ENCODE data around the gene CD72.

CD72 gene

DNA sequence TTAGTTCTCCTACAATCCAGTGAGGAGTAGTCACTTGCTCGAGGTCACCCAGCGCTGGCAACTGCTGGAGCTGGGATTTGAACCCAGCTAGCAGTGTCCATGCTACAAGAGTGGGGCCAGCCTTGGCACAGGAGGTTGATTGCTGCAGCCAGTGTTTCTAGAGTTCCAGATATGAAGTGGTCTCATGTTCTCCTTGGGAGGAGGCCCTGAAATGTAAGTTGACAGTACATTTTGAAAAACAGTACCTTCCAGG, 40.7 kb upstream of the CD72 start:
- no peaks in the 10 kb centered on the region for H3K9me3 ChIP-seq (ENCODE audit: control insufficient read depth, low read length)
- WGBS, 2 experiments: 4 to 9% methylated on average over 2 of the region's 2 CpGs
- peaks cover 24% of the 10 kb centered on the region for H3K36me3 ChIP-seq (ENCODE audit: control insufficient read depth, insufficient read depth, low read length)
- H3K27me3 ChIP-seq (ENCODE audit: control insufficient read depth, insufficient read depth, low read length, poor library complexity, severe bottlenecking): peaks cover 10% of the 10 kb centered on the region
- H3K4me1 ChIP-seq (ENCODE audit: control insufficient read depth, insufficient read depth, low read length): peaks cover 8% of the 10 kb centered on the region
- no peak overlapping the region for H3K27ac ChIP-seq (ENCODE audit: insufficient read depth, low read depth, low read length, poor library complexity, severe bottlenecking)
- H3K4me3 ChIP-seq (ENCODE audit: insufficient read depth, low read depth, low read length): peak overlapping the region; percentile 84

DNA sequence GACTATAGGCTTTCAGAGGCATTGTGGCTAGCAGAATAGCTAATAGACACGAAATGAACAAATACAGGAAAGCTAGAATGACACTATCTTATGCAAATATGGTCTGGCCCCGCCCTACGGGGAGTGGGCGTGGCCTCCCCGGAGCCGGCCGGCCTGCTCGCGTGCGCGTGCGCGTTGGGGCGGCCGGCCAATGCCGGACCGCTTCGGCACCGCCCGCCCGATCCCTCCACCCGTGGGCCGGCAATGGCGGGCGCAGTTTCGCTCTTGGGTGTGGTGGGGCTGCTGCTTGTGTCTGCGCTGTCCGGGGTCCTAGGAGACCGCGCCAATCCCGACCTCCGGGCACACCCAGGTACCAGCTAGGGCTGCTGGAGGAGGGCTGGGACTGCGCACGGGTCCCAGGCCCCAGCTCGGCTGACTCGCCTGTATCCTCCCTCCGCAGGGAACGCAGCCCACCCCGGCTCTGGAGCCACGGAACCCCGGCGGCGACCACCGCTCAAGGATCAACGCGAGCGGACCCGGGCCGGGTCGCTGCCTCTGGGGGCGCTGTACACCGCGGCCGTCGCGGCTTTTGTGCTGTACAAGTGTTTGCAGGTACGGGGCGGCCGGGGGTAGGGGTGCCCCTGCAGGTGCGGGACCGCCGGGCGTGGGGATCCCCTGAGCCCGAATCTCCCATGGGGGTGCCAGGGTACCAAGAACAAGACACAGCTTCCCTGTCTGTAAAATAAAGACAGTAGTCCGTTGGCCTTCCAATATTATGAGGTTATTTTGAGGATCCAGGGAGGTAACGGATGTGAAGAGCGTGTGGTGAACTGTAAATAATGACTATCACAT, 40.1 kb upstream of the CD72 start, which contains the start of gene CCDC107:
TSS of gene CCDC107 (plus strand) at position 156 of the 831 bp plus-strand sequence. CDS start at position 244, 88 bp downstream.
- WGBS, 2 experiments: 1% methylated on average over 67 of the region's 67 CpGs
- peak within 1 kb of the TSS; percentile 100 for H3K27ac ChIP-seq (ENCODE audit: insufficient read depth, low read depth, low read length, poor library complexity, severe bottlenecking)
- no peaks in the 10 kb centered on the region for H3K9me3 ChIP-seq (ENCODE audit: control insufficient read depth, low read length)
- H3K4me1 ChIP-seq (ENCODE audit: control insufficient read depth, insufficient read depth, low read length): peaks cover 5% of the 10 kb centered on the region
- peak within 1 kb of the TSS; percentile 84 for H3K4me3 ChIP-seq (ENCODE audit: insufficient read depth, low read depth, low read length)
- H3K27me3 ChIP-seq (ENCODE audit: control insufficient read depth, insufficient read depth, low read length, poor library complexity, severe bottlenecking): peaks cover 10% of the 10 kb centered on the region
- H3K36me3 ChIP-seq (ENCODE audit: control insufficient read depth, insufficient read depth, low read length): peaks cover 24% of the 10 kb centered on the region

DNA sequence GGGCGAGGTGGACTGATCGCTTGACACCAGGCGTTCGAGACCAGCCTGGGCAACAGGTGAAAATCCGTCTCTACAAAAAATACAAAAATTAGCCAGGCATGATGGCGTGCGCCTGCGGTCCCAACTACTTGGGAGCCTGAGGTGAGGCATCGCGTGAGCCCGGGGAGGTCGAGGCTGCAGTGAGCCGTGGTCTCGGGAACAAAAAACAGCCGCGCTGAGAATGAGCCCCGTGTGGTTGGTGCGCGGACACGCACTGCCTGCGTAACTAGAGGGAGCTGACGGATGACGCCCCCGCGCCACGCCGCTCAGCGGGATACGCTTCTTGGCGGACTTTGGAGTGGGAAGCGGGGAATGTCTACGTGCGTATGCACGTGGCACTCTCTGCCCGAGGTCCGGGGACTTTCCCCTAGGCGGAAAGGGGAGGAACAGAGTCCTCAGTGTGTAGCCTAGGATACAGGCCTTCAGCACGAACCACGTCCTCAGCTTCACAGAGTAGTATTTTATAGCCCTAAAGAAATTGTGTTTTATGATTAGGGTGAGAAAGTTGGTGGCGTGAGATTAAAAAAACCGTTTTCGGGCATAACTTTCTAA, 39.4 kb upstream of the CD72 start, which contains the start of gene RMRP:
TSS of gene RMRP (minus strand) at position 474 of the 591 bp plus-strand sequence.
- Histone ChIP-seq H3K4me3 (ENCODE audit: insufficient read depth, low read depth, low read length) (peak within 1 kb of the TSS; percentile 84), H3K36me3 (ENCODE audit: control insufficient read depth, insufficient read depth, low read length) (peaks cover 17% of the 10 kb centered on the region), H3K27ac (ENCODE audit: insufficient read depth, low read depth, low read length, poor library complexity, severe bottlenecking) (peak within 1 kb of the TSS; percentile 100), H3K4me1 (ENCODE audit: control insufficient read depth, insufficient read depth, low read length) (peaks cover 5% of the 10 kb centered on the region), H3K27me3 (ENCODE audit: control insufficient read depth, insufficient read depth, low read length, poor library complexity, severe bottlenecking) (peaks cover 10% of the 10 kb centered on the region), H3K9me3 (ENCODE audit: control insufficient read depth, low read length) (no peaks in the 10 kb centered on the region)
- WGBS, 2 experiments: 1 to 2% methylated on average over 42 of the region's 42 CpGs

DNA sequence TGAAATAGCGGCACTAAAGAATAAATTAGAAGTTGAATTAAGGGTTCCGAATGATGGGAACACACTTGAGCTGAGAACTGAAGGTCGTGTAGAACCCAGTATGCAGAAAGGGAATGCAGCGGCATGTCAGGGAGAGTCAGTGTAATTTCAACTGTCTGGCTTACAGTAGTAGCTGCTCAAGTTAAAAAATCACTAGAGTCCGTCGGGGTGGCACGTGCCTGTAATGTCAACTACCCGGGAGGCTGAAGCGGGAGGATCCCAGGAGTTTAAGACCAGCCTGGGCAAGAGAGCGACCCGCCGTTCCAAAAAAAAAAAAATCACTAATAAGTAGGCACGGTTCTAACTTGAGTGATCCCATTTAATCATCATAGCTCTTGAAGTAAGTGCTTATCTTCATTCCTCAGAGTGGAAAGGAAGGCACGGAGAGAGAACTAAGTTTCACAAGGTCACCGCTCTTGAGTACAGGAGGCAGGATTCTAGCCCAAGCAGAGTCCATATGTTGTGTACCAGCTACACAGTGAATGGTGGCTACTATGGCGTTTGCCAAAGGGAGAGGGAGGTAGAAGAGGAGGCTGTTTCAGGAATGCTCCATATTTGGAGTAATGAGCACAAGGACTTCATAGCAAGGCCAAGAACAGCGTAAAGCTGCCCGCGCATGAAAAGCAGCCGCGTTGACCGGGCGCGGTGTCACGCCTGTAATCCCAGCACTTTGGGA, 38.8 kb upstream of the CD72 start:
- H3K27me3 ChIP-seq (ENCODE audit: control insufficient read depth, insufficient read depth, low read length, poor library complexity, severe bottlenecking): peaks cover 10% of the 10 kb centered on the region
- H3K4me1 ChIP-seq (ENCODE audit: control insufficient read depth, insufficient read depth, low read length): peaks cover 5% of the 10 kb centered on the region
- 52 to 53% methylated on average over 25 of the region's 25 CpGs for WGBS, 2 experiments
- H3K27ac ChIP-seq (ENCODE audit: insufficient read depth, low read depth, low read length, poor library complexity, severe bottlenecking): peak overlapping the region; percentile 83
- H3K36me3 ChIP-seq (ENCODE audit: control insufficient read depth, insufficient read depth, low read length): peaks cover 11% of the 10 kb centered on the region
- peak overlapping the region; percentile 84 for H3K4me3 ChIP-seq (ENCODE audit: insufficient read depth, low read depth, low read length)
- H3K9me3 ChIP-seq (ENCODE audit: control insufficient read depth, low read length): no peaks in the 10 kb centered on the region

DNA sequence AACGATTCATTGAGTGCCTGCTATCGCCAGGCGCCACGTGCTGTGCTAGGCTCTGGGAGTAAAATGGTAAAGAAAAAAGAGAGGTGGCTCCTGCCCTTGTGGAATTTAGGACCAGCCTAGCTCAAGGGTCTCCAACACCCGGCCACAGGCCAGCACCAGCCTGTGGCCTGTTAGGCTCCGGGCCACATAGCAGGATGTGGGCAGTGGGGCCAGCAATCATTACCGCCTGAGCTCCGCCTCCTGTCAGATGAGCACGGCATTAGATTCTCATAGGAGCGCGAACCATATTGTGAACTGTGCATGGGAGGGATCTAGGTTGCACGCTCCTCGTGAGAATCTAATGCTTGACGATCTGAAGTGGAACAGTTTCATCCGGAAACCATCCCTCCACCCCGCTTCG, 38.1 kb upstream of the CD72 start:
- Histone ChIP-seq H3K36me3 (ENCODE audit: control insufficient read depth, insufficient read depth, low read length) (peaks cover 10% of the 10 kb centered on the region), H3K27ac (ENCODE audit: insufficient read depth, low read depth, low read length, poor library complexity, severe bottlenecking) (no peak overlapping the region), H3K4me1 (ENCODE audit: control insufficient read depth, insufficient read depth, low read length) (peaks cover 5% of the 10 kb centered on the region), H3K27me3 (ENCODE audit: control insufficient read depth, insufficient read depth, low read length, poor library complexity, severe bottlenecking) (peaks cover 10% of the 10 kb centered on the region), H3K9me3 (ENCODE audit: control insufficient read depth, low read length) (no peaks in the 10 kb centered on the region), H3K4me3 (ENCODE audit: insufficient read depth, low read depth, low read length) (no peak overlapping the region)
- 91% methylated on average over 17 of the region's 17 CpGs for WGBS, 2 experiments

DNA sequence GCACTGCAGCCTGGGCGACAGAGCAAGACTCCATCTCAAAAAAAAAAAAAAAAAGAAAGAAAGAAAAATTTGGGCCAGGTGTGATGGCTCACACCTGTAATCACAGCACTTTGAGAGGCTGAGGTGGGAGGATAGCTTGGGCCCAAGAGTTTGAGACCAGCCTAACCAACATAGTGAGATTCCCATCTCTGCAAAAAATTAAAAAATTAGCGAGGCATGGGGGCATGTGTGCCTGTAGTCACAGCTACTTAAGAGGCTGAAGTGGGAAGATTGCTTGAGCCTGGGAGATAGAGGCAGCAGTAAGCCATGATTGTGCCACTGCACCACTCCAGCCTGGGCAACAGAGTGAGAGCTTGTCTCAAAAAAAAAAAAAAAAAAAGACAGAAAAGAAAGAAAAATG, 35.4 kb upstream of the CD72 start:
- Histone ChIP-seq H3K4me1 (ENCODE audit: control insufficient read depth, insufficient read depth, low read length) (peaks cover 7% of the 10 kb centered on the region), H3K27ac (ENCODE audit: insufficient read depth, low read depth, low read length, poor library complexity, severe bottlenecking) (no peak overlapping the region), H3K36me3 (ENCODE audit: control insufficient read depth, insufficient read depth, low read length) (no peaks in the 10 kb centered on the region), H3K9me3 (ENCODE audit: control insufficient read depth, low read length) (no peaks in the 10 kb centered on the region), H3K4me3 (ENCODE audit: insufficient read depth, low read depth, low read length) (no peak overlapping the region), H3K27me3 (ENCODE audit: control insufficient read depth, insufficient read depth, low read length, poor library complexity, severe bottlenecking) (peaks cover 10% of the 10 kb centered on the region)
- WGBS, 2 experiments: 93 to 94% methylated on average over 2 of the region's 2 CpGs

DNA sequence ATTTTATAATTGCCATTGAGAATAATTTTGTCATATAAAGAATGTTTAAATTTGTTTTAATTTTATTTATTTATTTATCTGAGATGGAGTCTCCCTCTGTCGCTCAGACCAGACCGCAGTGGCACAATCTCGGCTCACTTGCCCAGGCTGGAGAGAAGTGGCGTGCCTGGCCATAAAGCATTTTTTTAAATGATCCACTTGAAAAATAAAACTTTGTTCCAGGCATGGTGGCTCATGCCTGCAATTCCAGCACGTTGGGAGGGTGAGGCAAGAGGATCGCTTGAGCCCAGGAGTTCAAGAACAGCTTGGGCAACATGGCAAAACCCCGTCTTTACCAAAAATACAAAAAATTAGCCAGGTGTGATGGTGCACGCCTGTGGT, 34.6 kb upstream of the CD72 start:
- H3K27me3 ChIP-seq (ENCODE audit: control insufficient read depth, insufficient read depth, low read length, poor library complexity, severe bottlenecking): peaks cover 10% of the 10 kb centered on the region
- peaks cover 7% of the 10 kb centered on the region for H3K4me1 ChIP-seq (ENCODE audit: control insufficient read depth, insufficient read depth, low read length)
- H3K27ac ChIP-seq (ENCODE audit: insufficient read depth, low read depth, low read length, poor library complexity, severe bottlenecking): no peak overlapping the region
- no peak overlapping the region for H3K4me3 ChIP-seq (ENCODE audit: insufficient read depth, low read depth, low read length)
- WGBS, 2 experiments: 92 to 96% methylated on average over 8 of the region's 8 CpGs
- no peaks in the 10 kb centered on the region for H3K9me3 ChIP-seq (ENCODE audit: control insufficient read depth, low read length)
- no peaks in the 10 kb centered on the region for H3K36me3 ChIP-seq (ENCODE audit: control insufficient read depth, insufficient read depth, low read length)

DNA sequence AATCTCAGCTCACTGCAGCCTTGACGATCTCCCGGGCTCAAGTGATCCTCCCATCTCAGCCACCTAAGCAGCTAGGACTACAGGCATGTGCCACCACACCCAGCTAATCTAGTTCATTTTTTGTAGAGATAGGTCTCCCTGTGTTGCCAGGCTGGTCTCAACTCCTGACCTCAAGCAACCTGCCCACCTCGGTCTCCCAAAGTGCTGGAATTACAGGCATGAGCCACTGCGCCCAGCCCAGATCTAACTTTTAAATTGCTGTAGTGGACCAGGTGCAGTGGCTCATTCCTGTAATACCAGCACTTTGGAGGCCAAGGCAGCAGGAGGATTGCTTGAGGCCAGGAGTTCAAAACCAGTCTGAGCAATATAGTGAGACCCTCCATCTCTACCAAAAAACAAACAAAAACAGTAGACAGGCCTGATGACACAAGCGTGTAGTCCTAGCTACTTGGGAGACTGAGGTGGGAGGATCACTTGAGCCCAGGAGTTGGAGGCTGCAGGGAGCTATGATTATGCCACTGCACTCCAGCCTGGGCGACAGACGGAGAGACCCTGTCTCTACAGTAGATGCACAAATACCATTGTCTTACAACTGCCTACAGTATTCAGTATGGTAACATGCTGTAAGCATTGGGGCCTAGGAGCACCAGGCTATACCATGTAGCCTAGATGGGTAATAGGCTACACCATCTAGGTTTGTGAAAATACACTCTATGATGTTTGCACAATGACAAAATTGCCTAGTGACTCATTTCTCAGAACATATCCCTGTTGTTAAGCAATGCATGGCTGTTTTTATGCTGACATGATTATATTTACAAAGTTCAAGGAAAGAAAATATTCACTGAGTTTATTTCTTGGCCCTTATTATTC, 34.0 kb upstream of the CD72 start:
- H3K27ac ChIP-seq (ENCODE audit: insufficient read depth, low read depth, low read length, poor library complexity, severe bottlenecking): no peak overlapping the region
- H3K4me3 ChIP-seq (ENCODE audit: insufficient read depth, low read depth, low read length): no peak overlapping the region
- peaks cover 15% of the 10 kb centered on the region for H3K27me3 ChIP-seq (ENCODE audit: control insufficient read depth, insufficient read depth, low read length, poor library complexity, severe bottlenecking)
- 89 to 90% methylated on average over 7 of the region's 7 CpGs for WGBS, 2 experiments
- H3K9me3 ChIP-seq (ENCODE audit: control insufficient read depth, low read length): no peaks in the 10 kb centered on the region
- H3K36me3 ChIP-seq (ENCODE audit: control insufficient read depth, insufficient read depth, low read length): no peaks in the 10 kb centered on the region
- peaks cover 13% of the 10 kb centered on the region for H3K4me1 ChIP-seq (ENCODE audit: control insufficient read depth, insufficient read depth, low read length)

DNA sequence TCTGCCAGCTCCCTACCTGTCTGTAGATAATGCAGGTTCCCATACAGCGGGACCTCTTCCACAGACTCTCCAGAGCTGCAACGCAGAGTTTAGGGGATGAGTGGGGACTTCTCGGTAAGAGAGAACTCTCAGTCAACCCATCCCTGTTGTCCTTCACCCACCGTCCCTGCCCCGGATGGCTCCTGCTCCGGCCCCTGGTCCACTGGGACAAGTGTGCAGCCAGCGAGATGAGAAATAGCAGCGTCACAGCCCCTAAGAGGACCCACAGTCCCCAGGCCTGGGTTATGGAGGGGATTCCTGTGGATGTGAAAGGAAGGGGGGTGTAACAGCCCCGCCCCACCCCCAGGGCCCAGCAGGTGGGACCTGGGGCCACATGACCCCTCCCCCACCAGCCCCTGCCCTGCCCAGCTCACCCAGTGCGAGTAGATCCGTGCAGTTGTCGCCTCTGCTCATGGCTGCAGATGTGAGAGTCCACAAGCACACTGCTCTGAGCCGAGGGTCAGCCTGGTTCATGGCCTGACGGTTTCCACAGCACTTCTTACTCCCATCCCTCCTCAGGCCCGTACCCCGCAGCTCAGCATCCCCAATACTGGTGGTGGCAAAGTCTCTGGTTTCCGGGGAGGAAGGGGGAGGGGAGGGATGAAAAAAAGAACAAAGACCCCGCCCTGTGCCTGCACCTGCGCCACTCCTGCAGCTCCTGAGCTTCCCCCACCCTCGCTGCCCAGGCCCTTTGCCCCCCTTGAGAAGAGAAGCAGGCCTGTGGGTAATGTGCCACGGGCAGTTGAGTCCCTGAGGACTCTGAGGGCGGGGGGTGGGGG, 32.3 kb upstream of the CD72 start, which contains the start of gene SIT1:
TSS of gene SIT1 (minus strand) at position 591 of the 818 bp plus-strand sequence. CDS start at position 513, 78 bp downstream.
- WGBS, 2 experiments: 69 to 70% methylated on average over 21 to 22 of the region's 22 CpGs
- Histone ChIP-seq H3K4me1 (ENCODE audit: control insufficient read depth, insufficient read depth, low read length) (peaks cover 13% of the 10 kb centered on the region), H3K27me3 (ENCODE audit: control insufficient read depth, insufficient read depth, low read length, poor library complexity, severe bottlenecking) (peaks cover 12% of the 10 kb centered on the region)

More for the DNA sequence above, 32.3 kb upstream of the CD72 start, which contains the start of gene SIT1:
- H3K9me3 ChIP-seq (ENCODE audit: control insufficient read depth, low read length): no peaks in the 10 kb centered on the region
- H3K36me3 ChIP-seq (ENCODE audit: control insufficient read depth, insufficient read depth, low read length): no peaks in the 10 kb centered on the region
- no peak within 1 kb of the TSS for H3K4me3 ChIP-seq (ENCODE audit: insufficient read depth, low read depth, low read length)
- no peak within 1 kb of the TSS for H3K27ac ChIP-seq (ENCODE audit: insufficient read depth, low read depth, low read length, poor library complexity, severe bottlenecking)
